ENCODE results near the gene PTPN14.

GRCh38 chr1:214324896-214325800 lies 226.3 kb downstream of the PTPN14 start:
- TF ChIP-seq CTCF (IDR thresholded peaks at IDR 0.05) = no peak
- no peak for TF ChIP-seq POLR2A (IDR thresholded peaks at IDR 0.05)
